ENCODE measurements around the gene PDE7B.

PDE7B gene

GRCh38 chr6:135887069-135887468 lies 35.6 kb downstream of the PDE7B start:
- DNase-seq (ENCODE audit: low spot score), result no peak

GRCh38 chr6:135888818-135889217 lies 37.3 kb downstream of the PDE7B start:
- DNase-seq (ENCODE audit: low spot score), result no peak

- DNase-seq (ENCODE audit: low spot score), result no peak
Observed at GRCh38 chr6:135890876-135891275, 39.4 kb downstream of the PDE7B start.

- no peak for DNase-seq (ENCODE audit: low spot score)
Observed at GRCh38 chr6:135891710-135892109, 40.2 kb downstream of the PDE7B start.

- no peak for DNase-seq (ENCODE audit: low spot score)
Observed at GRCh38 chr6:135895231-135895911, 43.9 kb downstream of the PDE7B start.

- no peak for DNase-seq (ENCODE audit: low spot score)
Observed at GRCh38 chr6:135897087-135897486, 45.6 kb downstream of the PDE7B start.

- DNase-seq (ENCODE audit: low spot score), result no peak
Observed at GRCh38 chr6:135901774-135902524, 50.4 kb downstream of the PDE7B start.

- no peak for DNase-seq (ENCODE audit: low spot score)
Observed at GRCh38 chr6:135902756-135903331, 51.3 kb downstream of the PDE7B start.

GRCh38 chr6:135904666-135905065 lies 53.2 kb downstream of the PDE7B start:
- DNase-seq (ENCODE audit: low spot score), result no peak

GRCh38 chr6:135905604-135906300 lies 54.3 kb downstream of the PDE7B start:
- DNase-seq (ENCODE audit: low spot score), result no peak

GRCh38 chr6:135906542-135906941 lies 55.0 kb downstream of the PDE7B start:
- no peak for DNase-seq (ENCODE audit: low spot score)

- no peak for DNase-seq (ENCODE audit: low spot score)
Observed at GRCh38 chr6:135906972-135907465, 55.5 kb downstream of the PDE7B start.

GRCh38 chr6:135909737-135910387 lies 58.4 kb downstream of the PDE7B start:
- peak; percentile 57 for DNase-seq (ENCODE audit: low spot score)

- DNase-seq (ENCODE audit: low spot score), result no peak
Observed at GRCh38 chr6:135910790-135911618, 59.5 kb downstream of the PDE7B start.

GRCh38 chr6:135913785-135914184 lies 62.3 kb downstream of the PDE7B start:
- no peak for DNase-seq (ENCODE audit: low spot score)

- DNase-seq (ENCODE audit: low spot score), result no peak
Observed at GRCh38 chr6:135919026-135919425, 67.5 kb downstream of the PDE7B start.

- no peak for DNase-seq (ENCODE audit: low spot score)
Observed at GRCh38 chr6:135920689-135921088, 69.2 kb downstream of the PDE7B start.

GRCh38 chr6:135921188-135921587 lies 69.7 kb downstream of the PDE7B start:
- no peak for DNase-seq (ENCODE audit: low spot score)

- DNase-seq (ENCODE audit: low spot score), result no peak
Observed at GRCh38 chr6:135922174-135922573, 70.7 kb downstream of the PDE7B start.

- DNase-seq (ENCODE audit: low spot score), result no peak
Observed at GRCh38 chr6:135922746-135923145, 71.2 kb downstream of the PDE7B start.

- no peak for DNase-seq (ENCODE audit: low spot score)
Observed at GRCh38 chr6:135932651-135933050, 81.2 kb downstream of the PDE7B start.

Data from germinal center (tissue), 1 donor.